Fibroblast of lung (primary cell): ENCODE measurements around the gene ZNF646. TPM values are rescaled to one million over a fixed set of nuclear protein-coding genes. Genes with fewer than 3 reads are reported as not detected.

ENCODE experiments used
- DNase-seq, 2 donors: peaks; one replicate each; pipeline versions ENCODE4 v3.0.0 to v3.0.0-alpha.2; 2010; ENCODE audit warnings: low read depth in 2 of 2
- H2AFZ ChIP-seq: 2 replicates; pipeline ENCODE4 v1.5.1; 2012; ENCODE audit warnings: low read length, control low read depth, inconsistent platforms
- H3K27ac ChIP-seq: 2 replicates; pipeline ENCODE4 v1.5.1; 2011; ENCODE audit warnings: low read length, control low read depth; ENCODE audit not compliant: insufficient read depth
- H3K27me3 ChIP-seq: 2 replicates; pipeline ENCODE4 v1.5.1; 2011; ENCODE audit warnings: mild to moderate bottlenecking, low read length; ENCODE audit not compliant: control insufficient read depth, insufficient read depth
- H3K36me3 ChIP-seq: 2 replicates; pipeline ENCODE4 v1.5.1; 2011; ENCODE audit warnings: low read length; ENCODE audit not compliant: control insufficient read depth, insufficient read depth
- H3K4me1 ChIP-seq: 2 replicates; pipeline ENCODE4 v1.5.1; 2011; ENCODE audit warnings: low read length; ENCODE audit not compliant: control insufficient read depth, insufficient read depth; ENCODE audit errors: extremely low read depth
- H3K4me2 ChIP-seq: 2 replicates; pipeline ENCODE4 v1.5.1; 2011; ENCODE audit warnings: low read length, control low read depth; ENCODE audit not compliant: insufficient read depth; ENCODE audit errors: extremely low read depth
- H3K4me3 ChIP-seq, 4 experiments: fragments of 200-600 bp in 1 of 4; sonication (generic) in 1 of 4; replicated peaks in 1 of 4; 2 replicates each; pipeline ENCODE4 v1.5.1; 2011 to 2016; ENCODE audit warnings: low read length in 4 of 4, low read depth in 3 of 4, mild to moderate bottlenecking in 3 of 4, control low read depth in 2 of 4, inconsistent platforms in 1 of 4, mixed read lengths in 1 of 4; ENCODE audit not compliant: insufficient read depth in 1 of 4; ENCODE audit errors: control extremely low read depth in 1 of 4
- H3K79me2 ChIP-seq: 2 replicates; pipeline ENCODE4 v1.5.1; 2012; ENCODE audit warnings: mild to moderate bottlenecking, low read length, inconsistent platforms; ENCODE audit not compliant: control insufficient read depth, insufficient read depth
- H3K9ac ChIP-seq: 2 replicates; pipeline ENCODE4 v1.5.1; 2011; ENCODE audit warnings: mild to moderate bottlenecking, low read length, control low read depth; ENCODE audit not compliant: insufficient read depth
- H3K9me3 ChIP-seq: 2 replicates; pipeline ENCODE4 v1.5.1; 2012; ENCODE audit warnings: low read depth, low read length; ENCODE audit not compliant: control insufficient read depth, insufficient read depth
- H4K20me1 ChIP-seq: 2 replicates; pipeline ENCODE4 v1.5.1; 2011; ENCODE audit warnings: low read length; ENCODE audit not compliant: control insufficient read depth, insufficient read depth; ENCODE audit errors: extremely low read depth
- EZH2 ChIP-seq: IDR thresholded peaks from 2 replicates; pipeline ENCODE4 v1.5.1; 2012; ENCODE audit warnings: low read length, control low read depth, mild to moderate bottlenecking; ENCODE audit errors: missing control alignments
- polyA plus RNA-seq, 2 donors: library from polyadenylated mRNA; depleted of rRNA in 1 of 2; stranded (reverse) in 1 of 2; unstranded in 1 of 2; fragments of >200 nt; gene quantifications; 2 replicates each; pipeline ENCODE4 v1.2.1, GENCODE V29; 2011 to 2012; ENCODE audit warnings: missing spikeins in 1 of 2
- total RNA-seq: library from RNA; depleted of rRNA; stranded (reverse); fragments of >200 nt; gene quantifications from 2 replicates; pipeline ENCODE4 v1.2.1, GENCODE V29; 2014
- TF ChIP-seq, protein P1 (sequence below), 2 donors: IDR thresholded peaks in 1 of 2; conservative IDR thresholded peaks in 1 of 2; 1 replicate in 1 of 2; 2 replicates in 1 of 2; pipeline ENCODE4 v1.5.1; 2011 to 2012; ENCODE audit warnings: low read length in 2 of 2, control low read depth in 1 of 2, inconsistent platforms in 1 of 2, low read depth in 1 of 2, mild to moderate bottlenecking in 1 of 2

Gene ZNF646
- total and polyA plus RNA-seq, 2 donors (not counting 1 experiment from before 2014, with no cell fraction given): 2.6 to 13.2 TPM

DNA sequence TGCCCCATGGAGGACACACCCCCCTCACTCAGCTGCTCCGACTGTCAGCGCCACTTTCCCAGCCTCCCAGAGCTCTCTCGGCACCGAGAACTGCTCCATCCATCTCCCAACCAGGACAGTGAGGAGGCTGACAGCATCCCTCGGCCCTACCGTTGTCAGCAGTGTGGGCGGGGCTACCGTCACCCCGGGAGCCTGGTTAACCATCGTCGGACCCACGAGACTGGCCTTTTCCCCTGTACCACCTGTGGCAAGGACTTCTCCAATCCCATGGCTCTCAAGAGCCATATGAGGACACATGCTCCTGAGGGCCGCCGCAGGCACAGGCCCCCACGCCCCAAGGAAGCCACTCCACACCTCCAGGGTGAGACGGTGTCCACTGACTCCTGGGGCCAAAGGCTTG lies 2.1 kb downstream of the ZNF646 start:
- H3K4me2 ChIP-seq: no peak overlapping the region
- H3K4me1 ChIP-seq: no peaks in the 10 kb centered on the region
- H3K36me3 ChIP-seq: peaks cover 35% of the 10 kb centered on the region
- H3K79me2 ChIP-seq: peaks cover 61% of the 10 kb centered on the region
- H2AFZ ChIP-seq: no peak overlapping the region
- H3K27me3 ChIP-seq: no peaks in the 10 kb centered on the region
- H3K4me3 ChIP-seq: no peak overlapping the region
- H3K27ac ChIP-seq: no peak overlapping the region
- no peaks in the 10 kb centered on the region for H4K20me1 ChIP-seq
- no peak for DNase-seq
- no peaks in the 10 kb centered on the region for H3K9me3 ChIP-seq
- H3K9ac ChIP-seq: no peak overlapping the region
- TF ChIP-seq, protein P1, sequence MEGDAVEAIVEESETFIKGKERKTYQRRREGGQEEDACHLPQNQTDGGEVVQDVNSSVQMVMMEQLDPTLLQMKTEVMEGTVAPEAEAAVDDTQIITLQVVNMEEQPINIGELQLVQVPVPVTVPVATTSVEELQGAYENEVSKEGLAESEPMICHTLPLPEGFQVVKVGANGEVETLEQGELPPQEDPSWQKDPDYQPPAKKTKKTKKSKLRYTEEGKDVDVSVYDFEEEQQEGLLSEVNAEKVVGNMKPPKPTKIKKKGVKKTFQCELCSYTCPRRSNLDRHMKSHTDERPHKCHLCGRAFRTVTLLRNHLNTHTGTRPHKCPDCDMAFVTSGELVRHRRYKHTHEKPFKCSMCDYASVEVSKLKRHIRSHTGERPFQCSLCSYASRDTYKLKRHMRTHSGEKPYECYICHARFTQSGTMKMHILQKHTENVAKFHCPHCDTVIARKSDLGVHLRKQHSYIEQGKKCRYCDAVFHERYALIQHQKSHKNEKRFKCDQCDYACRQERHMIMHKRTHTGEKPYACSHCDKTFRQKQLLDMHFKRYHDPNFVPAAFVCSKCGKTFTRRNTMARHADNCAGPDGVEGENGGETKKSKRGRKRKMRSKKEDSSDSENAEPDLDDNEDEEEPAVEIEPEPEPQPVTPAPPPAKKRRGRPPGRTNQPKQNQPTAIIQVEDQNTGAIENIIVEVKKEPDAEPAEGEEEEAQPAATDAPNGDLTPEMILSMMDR (conservative IDR thresholded peaks at IDR 0.05 in 1 of 2, IDR thresholded peaks at IDR 0.05 in 1 of 2; ENCODE audit: low read depth in 1 of 2, low read length in 2 of 2): no peak
- TF ChIP-seq EZH2: no peak

DNA sequence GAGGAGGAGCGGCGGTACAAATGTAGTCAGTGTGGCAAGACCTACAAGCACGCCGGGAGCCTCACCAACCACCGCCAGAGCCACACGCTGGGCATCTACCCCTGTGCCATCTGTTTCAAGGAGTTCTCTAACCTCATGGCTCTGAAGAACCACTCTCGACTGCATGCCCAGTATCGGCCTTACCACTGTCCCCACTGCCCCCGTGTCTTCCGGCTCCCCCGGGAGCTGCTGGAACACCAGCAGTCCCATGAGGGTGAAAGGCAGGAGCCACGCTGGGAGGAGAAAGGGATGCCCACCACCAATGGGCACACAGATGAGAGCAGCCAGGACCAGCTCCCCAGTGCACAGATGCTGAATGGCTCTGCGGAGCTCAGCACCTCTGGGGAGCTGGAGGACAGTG lies 2.8 kb downstream of the ZNF646 start:
- DNase-seq: no peak
- H3K27me3 ChIP-seq: no peaks in the 10 kb centered on the region
- H3K9ac ChIP-seq: no peak overlapping the region
- H3K4me3 ChIP-seq: no peak overlapping the region
- no peaks in the 10 kb centered on the region for H3K4me1 ChIP-seq
- TF ChIP-seq, protein P1 (conservative IDR thresholded peaks at IDR 0.05 in 1 of 2, IDR thresholded peaks at IDR 0.05 in 1 of 2; ENCODE audit: low read depth in 1 of 2, low read length in 2 of 2): no peak
- TF ChIP-seq EZH2: no peak
- H3K4me2 ChIP-seq: no peak overlapping the region
- H3K36me3 ChIP-seq: peaks cover 35% of the 10 kb centered on the region
- H3K9me3 ChIP-seq: no peaks in the 10 kb centered on the region
- peaks cover 54% of the 10 kb centered on the region for H3K79me2 ChIP-seq
- no peak overlapping the region for H2AFZ ChIP-seq
- H4K20me1 ChIP-seq: no peaks in the 10 kb centered on the region
- H3K27ac ChIP-seq: no peak overlapping the region

DNA sequence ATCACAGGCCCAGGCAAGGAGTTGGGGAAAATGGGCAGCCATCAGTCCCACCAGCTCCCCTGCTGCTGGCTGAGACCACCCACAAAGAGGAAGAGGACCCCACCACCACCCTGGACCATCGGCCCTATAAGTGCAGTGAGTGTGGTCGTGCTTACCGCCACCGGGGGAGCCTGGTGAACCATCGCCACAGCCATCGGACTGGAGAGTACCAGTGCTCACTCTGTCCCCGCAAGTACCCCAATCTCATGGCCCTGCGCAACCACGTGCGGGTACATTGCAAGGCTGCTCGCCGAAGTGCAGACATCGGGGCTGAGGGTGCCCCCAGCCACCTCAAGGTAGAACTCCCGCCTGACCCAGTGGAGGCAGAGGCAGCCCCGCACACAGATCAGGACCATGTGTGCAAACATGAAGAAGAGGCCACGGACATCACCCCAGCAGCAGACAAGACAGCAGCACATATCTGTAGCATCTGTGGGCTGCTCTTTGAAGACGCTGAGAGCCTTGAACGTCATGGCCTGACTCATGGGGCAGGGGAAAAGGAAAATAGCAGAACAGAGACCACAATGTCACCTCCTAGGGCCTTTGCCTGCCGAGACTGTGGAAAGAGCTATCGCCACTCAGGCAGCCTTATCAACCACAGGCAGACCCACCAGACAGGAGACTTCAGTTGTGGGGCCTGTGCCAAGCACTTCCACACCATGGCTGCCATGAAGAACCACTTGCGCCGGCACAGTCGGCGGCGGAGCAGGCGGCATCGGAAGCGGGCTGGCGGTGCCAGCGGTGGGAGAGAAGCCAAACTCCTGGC lies 3.6 kb downstream of the ZNF646 start:
- Histone ChIP-seq H3K36me3 (peaks cover 35% of the 10 kb centered on the region), H3K9me3 (no peaks in the 10 kb centered on the region)
- TF ChIP-seq, protein P1 (conservative IDR thresholded peaks at IDR 0.05 in 1 of 2, IDR thresholded peaks at IDR 0.05 in 1 of 2; ENCODE audit: low read depth in 1 of 2, low read length in 2 of 2): no peak
- no peak for TF ChIP-seq EZH2

More for the DNA sequence above, 3.6 kb downstream of the ZNF646 start:
- H4K20me1 ChIP-seq: no peaks in the 10 kb centered on the region
- no peaks in the 10 kb centered on the region for H3K4me1 ChIP-seq
- peaks cover 46% of the 10 kb centered on the region for H3K79me2 ChIP-seq
- no peak overlapping the region for H3K27ac ChIP-seq
- no peak overlapping the region for H3K9ac ChIP-seq
- H3K4me3 ChIP-seq: no peak overlapping the region
- no peaks in the 10 kb centered on the region for H3K27me3 ChIP-seq
- DNase-seq: no peak
- no peak overlapping the region for H3K4me2 ChIP-seq
- no peak overlapping the region for H2AFZ ChIP-seq
